HL-60 (cell line): ENCODE data around the gene P3H2.

ENCODE experiments used
- GABPA ChIP-seq: IDR thresholded peaks from 2 replicates; pipeline ENCODE4 v1.6.1; 2012; ENCODE audit warnings: low read depth
- POLR2AphosphoS5 ChIP-seq: IDR thresholded peaks from 2 replicates; pipeline ENCODE4 v1.6.1; 2012; ENCODE audit warnings: low read depth
- TF ChIP-seq, protein P1 (sequence below): IDR thresholded peaks from one replicate; pipeline ENCODE4 v1.5.1; 2011; ENCODE audit warnings: low read length, control low read depth, inconsistent platforms; ENCODE audit not compliant: insufficient read depth
- TF ChIP-seq, protein P2 (sequence below): IDR thresholded peaks from 2 replicates; pipeline ENCODE4 v1.6.1; 2012; ENCODE audit warnings: low read depth; ENCODE audit not compliant: insufficient replicate concordance

DNA sequence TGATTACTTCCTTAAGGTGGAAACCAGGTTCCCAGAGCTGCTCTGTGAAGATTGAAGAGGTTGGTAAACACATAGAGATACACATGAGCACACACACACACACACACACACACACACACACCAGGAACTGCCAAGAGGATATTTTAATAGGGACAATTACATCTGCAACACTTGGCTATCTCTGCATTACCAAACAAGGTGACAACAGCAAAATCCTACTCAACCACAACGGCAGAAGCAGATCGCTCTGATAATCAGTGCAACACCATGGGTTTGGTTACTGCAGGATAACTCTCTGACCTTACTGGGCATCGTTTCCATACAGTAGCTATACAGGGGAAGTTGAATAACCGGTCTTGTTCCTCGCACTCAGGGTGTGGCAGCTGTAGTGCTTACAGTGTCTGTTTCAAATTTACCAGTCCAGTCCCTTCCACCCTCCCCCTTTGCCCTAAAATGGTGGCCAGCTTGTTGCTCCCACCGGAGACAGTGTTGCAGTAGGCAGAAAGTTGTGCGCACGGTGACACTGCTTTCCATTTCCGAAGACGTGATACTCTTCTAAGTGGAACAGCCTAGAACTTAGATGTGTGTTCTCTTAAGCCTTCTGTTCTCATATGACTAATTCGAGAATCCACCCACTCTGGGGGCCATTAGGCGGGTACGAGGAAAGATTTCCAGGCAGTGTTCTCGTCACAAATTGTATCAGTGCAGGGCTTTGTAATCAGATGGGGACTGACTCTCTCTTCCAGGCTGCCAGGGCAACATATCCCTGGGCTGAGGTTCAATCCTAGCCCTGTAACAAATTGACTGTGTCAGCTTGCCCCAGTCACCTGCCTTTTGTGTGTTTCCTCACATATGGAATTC is 176.2 kb downstream of the P3H2 start:
- TF ChIP-seq, protein P1, sequence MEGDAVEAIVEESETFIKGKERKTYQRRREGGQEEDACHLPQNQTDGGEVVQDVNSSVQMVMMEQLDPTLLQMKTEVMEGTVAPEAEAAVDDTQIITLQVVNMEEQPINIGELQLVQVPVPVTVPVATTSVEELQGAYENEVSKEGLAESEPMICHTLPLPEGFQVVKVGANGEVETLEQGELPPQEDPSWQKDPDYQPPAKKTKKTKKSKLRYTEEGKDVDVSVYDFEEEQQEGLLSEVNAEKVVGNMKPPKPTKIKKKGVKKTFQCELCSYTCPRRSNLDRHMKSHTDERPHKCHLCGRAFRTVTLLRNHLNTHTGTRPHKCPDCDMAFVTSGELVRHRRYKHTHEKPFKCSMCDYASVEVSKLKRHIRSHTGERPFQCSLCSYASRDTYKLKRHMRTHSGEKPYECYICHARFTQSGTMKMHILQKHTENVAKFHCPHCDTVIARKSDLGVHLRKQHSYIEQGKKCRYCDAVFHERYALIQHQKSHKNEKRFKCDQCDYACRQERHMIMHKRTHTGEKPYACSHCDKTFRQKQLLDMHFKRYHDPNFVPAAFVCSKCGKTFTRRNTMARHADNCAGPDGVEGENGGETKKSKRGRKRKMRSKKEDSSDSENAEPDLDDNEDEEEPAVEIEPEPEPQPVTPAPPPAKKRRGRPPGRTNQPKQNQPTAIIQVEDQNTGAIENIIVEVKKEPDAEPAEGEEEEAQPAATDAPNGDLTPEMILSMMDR, result no peak
- TF ChIP-seq, protein P2, sequence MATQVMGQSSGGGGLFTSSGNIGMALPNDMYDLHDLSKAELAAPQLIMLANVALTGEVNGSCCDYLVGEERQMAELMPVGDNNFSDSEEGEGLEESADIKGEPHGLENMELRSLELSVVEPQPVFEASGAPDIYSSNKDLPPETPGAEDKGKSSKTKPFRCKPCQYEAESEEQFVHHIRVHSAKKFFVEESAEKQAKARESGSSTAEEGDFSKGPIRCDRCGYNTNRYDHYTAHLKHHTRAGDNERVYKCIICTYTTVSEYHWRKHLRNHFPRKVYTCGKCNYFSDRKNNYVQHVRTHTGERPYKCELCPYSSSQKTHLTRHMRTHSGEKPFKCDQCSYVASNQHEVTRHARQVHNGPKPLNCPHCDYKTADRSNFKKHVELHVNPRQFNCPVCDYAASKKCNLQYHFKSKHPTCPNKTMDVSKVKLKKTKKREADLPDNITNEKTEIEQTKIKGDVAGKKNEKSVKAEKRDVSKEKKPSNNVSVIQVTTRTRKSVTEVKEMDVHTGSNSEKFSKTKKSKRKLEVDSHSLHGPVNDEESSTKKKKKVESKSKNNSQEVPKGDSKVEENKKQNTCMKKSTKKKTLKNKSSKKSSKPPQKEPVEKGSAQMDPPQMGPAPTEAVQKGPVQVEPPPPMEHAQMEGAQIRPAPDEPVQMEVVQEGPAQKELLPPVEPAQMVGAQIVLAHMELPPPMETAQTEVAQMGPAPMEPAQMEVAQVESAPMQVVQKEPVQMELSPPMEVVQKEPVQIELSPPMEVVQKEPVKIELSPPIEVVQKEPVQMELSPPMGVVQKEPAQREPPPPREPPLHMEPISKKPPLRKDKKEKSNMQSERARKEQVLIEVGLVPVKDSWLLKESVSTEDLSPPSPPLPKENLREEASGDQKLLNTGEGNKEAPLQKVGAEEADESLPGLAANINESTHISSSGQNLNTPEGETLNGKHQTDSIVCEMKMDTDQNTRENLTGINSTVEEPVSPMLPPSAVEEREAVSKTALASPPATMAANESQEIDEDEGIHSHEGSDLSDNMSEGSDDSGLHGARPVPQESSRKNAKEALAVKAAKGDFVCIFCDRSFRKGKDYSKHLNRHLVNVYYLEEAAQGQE, result no peak
- no peak for TF ChIP-seq POLR2AphosphoS5
- no peak for TF ChIP-seq GABPA
